ENCODE measurements around the gene PPP1CC. TPM values are rescaled to one million over a fixed set of nuclear protein-coding genes. Genes with fewer than 3 reads are reported as not detected.
"Not testable (repeated sequence)": the region's sequence is repeated elsewhere in the genome, so short reads cannot be mapped to it uniquely, and the experiment has no call there.

PPP1CC gene
- total and polyA plus RNA-seq, 9 donors: 94.4 to 158 (median 126) TPM

DNA sequence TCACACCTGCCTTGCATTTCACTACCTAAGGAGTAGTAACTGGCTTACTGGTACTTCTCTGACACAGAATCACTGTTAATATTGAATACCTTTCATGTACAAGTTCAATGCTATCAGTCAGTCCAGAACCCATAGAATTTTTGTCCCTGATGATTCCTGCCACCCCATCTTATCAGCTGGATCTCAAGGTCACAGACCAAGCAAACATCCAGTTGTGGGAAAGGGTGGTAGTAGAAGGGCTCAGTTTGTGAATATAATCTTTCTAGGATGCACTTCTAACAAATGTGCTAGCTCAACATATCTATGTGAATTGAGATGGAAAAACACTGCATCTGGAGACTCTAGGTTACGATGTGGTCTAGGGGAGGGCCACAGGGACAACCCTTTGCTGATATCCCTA lies 14.1 kb downstream of the PPP1CC start:
- peaks cover 8% of the 10 kb centered on the region for H3K4me1 ChIP-seq (ENCODE audit: insufficient read depth)
- H3K36me3 ChIP-seq: no peaks in the 10 kb centered on the region
- H3K4me3 ChIP-seq: no peak overlapping the region
- 96 to 100% (median 97%) methylated on average over 1 of the region's 1 CpG for WGBS, 3 donors
- H3K27me3 ChIP-seq: no peaks in the 10 kb centered on the region
- H3K9me3 ChIP-seq: no peaks in the 10 kb centered on the region
- no peak for DNase-seq
- intact Hi-C loops (cut with DNase I): no loop called here
- no peak overlapping the region for H3K27ac ChIP-seq
- no peak for TF ChIP-seq POLR2A (IDR thresholded peaks at IDR 0.05)
- no peak for TF ChIP-seq EP300 (IDR thresholded peaks at IDR 0.05)
- TF ChIP-seq CTCF (IDR thresholded peaks at IDR 0.05): no peak

DNA sequence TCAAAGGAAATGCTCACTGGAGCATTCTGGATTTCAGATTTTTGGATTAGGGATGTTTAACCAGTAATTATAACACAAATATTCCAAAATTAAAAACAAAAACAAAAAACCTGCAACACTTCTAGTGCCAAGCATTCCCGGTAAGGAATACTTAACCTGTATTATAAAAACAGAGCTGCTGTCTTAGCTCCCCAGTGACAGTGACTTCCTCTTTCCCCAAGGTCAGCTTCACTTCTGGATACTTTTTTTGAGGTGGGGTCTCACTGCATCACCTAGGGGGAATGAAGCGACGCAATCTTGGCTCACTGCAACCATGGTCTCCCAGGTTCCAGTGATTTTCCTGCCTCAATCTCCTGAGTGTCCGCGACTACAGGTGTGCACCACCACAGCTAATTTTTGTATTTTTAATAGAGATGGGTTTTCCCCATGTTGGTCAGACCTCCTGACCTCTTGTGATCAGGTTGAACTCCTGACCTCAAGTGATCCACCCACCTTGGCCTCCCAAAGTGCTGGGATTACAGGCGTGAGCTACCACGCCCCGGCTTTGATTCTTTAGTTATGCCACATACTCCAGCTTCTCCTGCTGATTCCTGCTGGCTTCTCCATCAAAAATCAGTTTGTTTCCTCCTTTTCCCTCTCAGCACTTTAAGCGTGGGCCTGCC lies 15.9 kb downstream of the PPP1CC start:
- H3K36me3 ChIP-seq: no peaks in the 10 kb centered on the region
- no peak overlapping the region for H3K4me3 ChIP-seq
- peaks cover 2% of the 10 kb centered on the region for H3K4me1 ChIP-seq (ENCODE audit: insufficient read depth)
- no peak for DNase-seq
- no peak overlapping the region for H3K27ac ChIP-seq
- intact Hi-C loops (cut with DNase I): no loop called here
- H3K9me3 ChIP-seq: no peaks in the 10 kb centered on the region
- no peaks in the 10 kb centered on the region for H3K27me3 ChIP-seq
- whole genome bisulfite sequencing, 3 donors: 89 to 93% (median 91%) methylated on average over 9 of the region's 9 CpGs
- TF ChIP-seq POLR2A (IDR thresholded peaks at IDR 0.05) (no peak), EP300 (IDR thresholded peaks at IDR 0.05) (no peak), CTCF (IDR thresholded peaks at IDR 0.05) (no peak)

- 79 to 90% (median 84%) methylated on average over 4 of the region's 4 CpGs for WGBS, 3 donors
- Histone ChIP-seq H3K4me3 (no peak overlapping the region), H3K27ac (no peak overlapping the region), H3K9me3 (no peaks in the 10 kb centered on the region), H3K27me3 (no peaks in the 10 kb centered on the region), H3K4me1 (ENCODE audit: insufficient read depth) (peaks cover 2% of the 10 kb centered on the region), H3K36me3 (no peaks in the 10 kb centered on the region)
- intact Hi-C loops (cut with DNase I): no loop called here
- TF ChIP-seq CTCF (IDR thresholded peaks at IDR 0.05): no peak
- no peak for DNase-seq
Observed at GRCh38 chr12:110726028-110726427, 16.7 kb downstream of the PPP1CC start.

DNA sequence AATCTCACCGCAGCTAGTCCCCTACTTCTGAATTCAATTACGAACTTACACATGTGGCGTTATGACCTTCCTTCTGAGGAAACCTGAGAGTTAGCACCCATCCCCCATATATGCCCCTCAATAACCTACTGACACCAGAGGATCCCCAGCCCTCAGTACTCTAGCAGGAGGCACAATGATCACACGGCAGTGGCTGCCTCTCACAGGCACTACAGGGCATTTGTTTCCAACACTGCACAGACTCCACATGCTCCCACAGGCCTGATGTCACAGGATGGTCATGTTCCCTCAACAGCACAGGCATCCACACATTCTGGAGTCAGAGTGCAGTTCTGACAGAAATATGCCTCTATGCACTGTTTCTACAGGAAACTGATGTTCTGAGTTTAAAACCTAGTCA lies 17.4 kb downstream of the PPP1CC start:
- Histone ChIP-seq H3K9me3 (no peaks in the 10 kb centered on the region), H3K4me3 (no peak overlapping the region), H3K4me1 (ENCODE audit: insufficient read depth) (peaks cover 2% of the 10 kb centered on the region), H3K36me3 (no peaks in the 10 kb centered on the region), H3K27ac (no peak overlapping the region), H3K27me3 (no peaks in the 10 kb centered on the region)
- no peak for DNase-seq
- TF ChIP-seq POLR2A (IDR thresholded peaks at IDR 0.05) (no peak), EP300 (IDR thresholded peaks at IDR 0.05) (no peak), CTCF (IDR thresholded peaks at IDR 0.05) (no peak)
- WGBS, 3 donors: 80 to 100% (median 88%) methylated on average over 4 of the region's 4 CpGs
- intact Hi-C loops (cut with DNase I): no loop called here

- intact Hi-C loops (cut with DNase I); H3K4me3 ChIP-seq; DNase-seq; H3K4me1 ChIP-seq (ENCODE audit: insufficient read depth); H3K36me3 ChIP-seq; H3K9me3 ChIP-seq; H3K27me3 ChIP-seq; H3K27ac ChIP-seq: not testable (repeated sequence)
- 83 to 90% (median 83%) methylated on average over 3 of the region's 3 CpGs for WGBS, 3 donors
Observed at GRCh38 chr12:110722892-110723291, 19.8 kb downstream of the PPP1CC start.

Measured in ovary (tissue), 9 donors.